ENCODE measurements around the gene INTS7.
"Not testable (repeated sequence)": the region's sequence is repeated elsewhere in the genome, so short reads cannot be mapped to it uniquely, and the experiment has no call there.

The INTS7 gene

GRCh38 chr1:211975152-211975941, 60.0 kb downstream of the INTS7 start:
- no peak for DNase-seq

- no peak for DNase-seq
Measured at GRCh38 chr1:211973541-211973940, 61.8 kb downstream of the INTS7 start.

GRCh38 chr1:211968200-211968834, 67.0 kb downstream of the INTS7 start:
- no peak for DNase-seq

- DNase-seq: no peak
Measured at GRCh38 chr1:211967704-211968103, 67.7 kb downstream of the INTS7 start.

GRCh38 chr1:211965108-211965805, 70.1 kb downstream of the INTS7 start:
- no peak for DNase-seq

GRCh38 chr1:211959680-211960079, 75.7 kb downstream of the INTS7 start:
- no peak for DNase-seq

- no peak for DNase-seq
Measured at GRCh38 chr1:211959221-211959620, 76.1 kb downstream of the INTS7 start.

GRCh38 chr1:211954028-211954427, 81.3 kb downstream of the INTS7 start:
- DNase-seq: not testable (repeated sequence)

GRCh38 chr1:211953543-211953942, 81.8 kb downstream of the INTS7 start:
- not testable (repeated sequence) for DNase-seq

GRCh38 chr1:211952299-211952698, 83.1 kb downstream of the INTS7 start:
- DNase-seq: no peak

GRCh38 chr1:211951856-211952255, 83.5 kb downstream of the INTS7 start:
- no peak for DNase-seq

GRCh38 chr1:211948377-211948776, 87.0 kb downstream of the INTS7 start:
- DNase-seq: no peak

- no peak for DNase-seq
Measured at GRCh38 chr1:211947396-211948295, 87.7 kb downstream of the INTS7 start.

- no peak for DNase-seq
Measured at GRCh38 chr1:211944733-211945500, 90.4 kb downstream of the INTS7 start.

- no peak for DNase-seq
Measured at GRCh38 chr1:211942583-211942982, 92.8 kb downstream of the INTS7 start.

- DNase-seq: no peak
Measured at GRCh38 chr1:211939876-211940468, 95.4 kb downstream of the INTS7 start.

- DNase-seq: no peak
Measured at GRCh38 chr1:211938561-211938997, 96.8 kb downstream of the INTS7 start.

GRCh38 chr1:211937422-211937821, 97.9 kb downstream of the INTS7 start:
- DNase-seq: not testable (repeated sequence)

- DNase-seq: no peak
Measured at GRCh38 chr1:211935448-211935970, 99.8 kb downstream of the INTS7 start.

GRCh38 chr1:211933946-211934714, 101.2 kb downstream of the INTS7 start:
- DNase-seq: no peak

- DNase-seq: no peak
Measured at GRCh38 chr1:211932933-211933254, 102.5 kb downstream of the INTS7 start.
